Psoas muscle (tissue), 8 donors: Measurements from ENCODE around the gene COBLL1. TPM values are rescaled to one million over a fixed set of nuclear protein-coding genes. Genes with fewer than 3 reads are reported as not detected.

Experiments
- ATAC-seq, 4 donors: fragments of 200-7000 bp; cut with Tn5 transposase; one replicate each; pipeline ENCODE4 v1.9.1; 2020; ENCODE audit warnings: moderate library complexity in 3 of 4, mild to moderate bottlenecking in 2 of 4
- DNase-seq, 2 donors: peaks; one replicate each; pipeline ENCODE4 v3.0.0-alpha.2; 2020
- H3K27ac ChIP-seq: fragments of 200-600 bp; one replicate; pipeline ENCODE4 v1.8.0; 2022
- H3K27me3 ChIP-seq, 3 donors: fragments of 200-600 bp in 1 of 3; one replicate each; pipeline versions ENCODE4 v1.6.1 to v1.8.0; 2013 to 2022; ENCODE audit warnings: low read length in 2 of 3, mild to moderate bottlenecking in 2 of 3, moderate library complexity in 1 of 3; ENCODE audit not compliant: insufficient read depth in 3 of 3
- H3K36me3 ChIP-seq, 2 donors: fragments of 200-600 bp in 1 of 2; one replicate each; pipeline versions ENCODE4 v1.6.1 to v1.8.0; 2013 to 2022; ENCODE audit warnings: low read depth in 1 of 2, mild to moderate bottlenecking in 1 of 2, moderate library complexity in 1 of 2; ENCODE audit not compliant: insufficient read depth in 1 of 2
- H3K4me1 ChIP-seq: fragments of 200-600 bp; one replicate; pipeline ENCODE4 v1.8.0; 2022
- H3K4me3 ChIP-seq: fragments of 200-600 bp; one replicate; pipeline ENCODE4 v1.8.0; 2022; ENCODE audit warnings: mild to moderate bottlenecking
- H3K9me3 ChIP-seq: fragments of 200-600 bp; one replicate; pipeline ENCODE4 v1.8.0; 2022
- WGBS, 3 donors: extraction: QIAGEN DNeasy Blood & Tissue Kit; methylation state at CpG; one replicate each; pipeline versions ENCODE4 v1.1.6 to v1.1.7; 2013; 5-methylcytosine and 5-hydroxymethylcytosine counted together
- intact Hi-C, 2 donors: fragments of 100-400 bp; cut with DNase I; formaldehyde crosslinking; loops; one replicate each; pipeline versions ENCODE4 v1.11.0 to v1.14.2; 2022
- polyA plus RNA-seq, 3 donors: library from polyadenylated mRNA; stranded (reverse); fragments of 200-250 nt; gene quantifications; one replicate each; pipeline ENCODE4 v1.2.3, GENCODE V29; 2013
- total RNA-seq, 4 donors: library from RNA; stranded (reverse); fragmentation: NEBNext Ultra II Directional in 2 of 4; extraction: Animal tissue kit (Norgen Biotek cat#: 25700) in 2 of 4; gene quantifications; one replicate each; pipeline versions ENCODE4 v1.2.1 to v1.2.4, GENCODE V29; 2021 to 2023
- TF ChIP-seq, protein P1 (sequence below): fragments of 200-600 bp; IDR thresholded peaks from one replicate; pipeline ENCODE4 v1.8.0; 2022; ENCODE audit warnings: antibody characterized with exemption
- donor health status: healthy with polysubstance abuse.
- donor health status: DM: no; HTN: no; CAD: no; lungs with moderate emphysema.
- donor health status: Bipolar disorder and iron deficiency.
- donor health status: healthy.
- donor health status: DM: yes; HTN: yes; CAD: no.
- donor health status: DM: no; HTN: no; CAD: no.
- donor health status: DM: no; HTN: no; CAD: no.
- donor health status: DM: yes; HTN: yes; CAD: no.

COBLL1 gene
- total and polyA plus RNA-seq, 7 donors = 1.5 to 6.1 (median 3.4) TPM

- H3K4me1 ChIP-seq = no peaks in the 10 kb centered on the region
- H3K4me3 ChIP-seq = no peak overlapping the region
- H3K27me3 ChIP-seq = no peaks in the 10 kb centered on the region
- intact Hi-C loops = no loop called here
- 92 to 98% (median 94%) methylated on average over 2 of the region's 2 CpGs for WGBS, 3 donors
- DNase-seq (no peak), ATAC-seq (no peak)
- no peak overlapping the region for H3K27ac ChIP-seq
- TF ChIP-seq, protein P1, sequence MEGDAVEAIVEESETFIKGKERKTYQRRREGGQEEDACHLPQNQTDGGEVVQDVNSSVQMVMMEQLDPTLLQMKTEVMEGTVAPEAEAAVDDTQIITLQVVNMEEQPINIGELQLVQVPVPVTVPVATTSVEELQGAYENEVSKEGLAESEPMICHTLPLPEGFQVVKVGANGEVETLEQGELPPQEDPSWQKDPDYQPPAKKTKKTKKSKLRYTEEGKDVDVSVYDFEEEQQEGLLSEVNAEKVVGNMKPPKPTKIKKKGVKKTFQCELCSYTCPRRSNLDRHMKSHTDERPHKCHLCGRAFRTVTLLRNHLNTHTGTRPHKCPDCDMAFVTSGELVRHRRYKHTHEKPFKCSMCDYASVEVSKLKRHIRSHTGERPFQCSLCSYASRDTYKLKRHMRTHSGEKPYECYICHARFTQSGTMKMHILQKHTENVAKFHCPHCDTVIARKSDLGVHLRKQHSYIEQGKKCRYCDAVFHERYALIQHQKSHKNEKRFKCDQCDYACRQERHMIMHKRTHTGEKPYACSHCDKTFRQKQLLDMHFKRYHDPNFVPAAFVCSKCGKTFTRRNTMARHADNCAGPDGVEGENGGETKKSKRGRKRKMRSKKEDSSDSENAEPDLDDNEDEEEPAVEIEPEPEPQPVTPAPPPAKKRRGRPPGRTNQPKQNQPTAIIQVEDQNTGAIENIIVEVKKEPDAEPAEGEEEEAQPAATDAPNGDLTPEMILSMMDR = no peak
- peaks cover 0 to 18% of the 10 kb centered on the region in 2 donors for H3K36me3 ChIP-seq
- no peaks in the 10 kb centered on the region for H3K9me3 ChIP-seq
Measured at GRCh38 chr2:164690361-164690760, 151.3 kb downstream of the COBLL1 start.

- ATAC-seq (no peak), DNase-seq (no peak)
- Histone ChIP-seq H3K36me3 (peaks cover 0 to 14% of the 10 kb centered on the region in 2 donors), H3K4me1 (no peaks in the 10 kb centered on the region), H3K9me3 (no peaks in the 10 kb centered on the region), H3K27ac (no peak overlapping the region), H3K4me3 (no peak overlapping the region), H3K27me3 (no peaks in the 10 kb centered on the region)
- TF ChIP-seq, protein P1 = no peak
- intact Hi-C loops = no loop called here
- 89 to 96% (median 90%) methylated on average over 1 of the region's 1 CpG for WGBS, 3 donors
Measured at GRCh38 chr2:164688896-164689419, 152.7 kb downstream of the COBLL1 start.

GRCh38 chr2:164681009-164681408 is 160.6 kb downstream of the COBLL1 start:
- DNase-seq = no peak
- Histone ChIP-seq H3K4me3 (no peak overlapping the region), H3K4me1 (no peaks in the 10 kb centered on the region), H3K9me3 (peaks cover 3% of the 10 kb centered on the region), H3K27me3 (no peaks in the 10 kb centered on the region), H3K27ac (no peak overlapping the region), H3K36me3 (no peaks in the 10 kb centered on the region)
- WGBS, 3 donors = 86 to 90% (median 87%) methylated on average over 1 of the region's 1 CpG
- intact Hi-C loops = no loop called here
- TF ChIP-seq, protein P1 = no peak
- ATAC-seq = no peak

GRCh38 chr2:164678631-164679149 is 162.9 kb downstream of the COBLL1 start:
- DNase-seq (no peak), ATAC-seq (no peak)
- no peak overlapping the region for H3K4me3 ChIP-seq
- no peaks in the 10 kb centered on the region for H3K4me1 ChIP-seq
- 66 to 71% (median 69%) methylated on average over 4 of the region's 4 CpGs for WGBS, 3 donors
- no peaks in the 10 kb centered on the region for H3K27me3 ChIP-seq
- H3K36me3 ChIP-seq = no peaks in the 10 kb centered on the region
- no peak overlapping the region for H3K27ac ChIP-seq
- intact Hi-C loops = no loop called here
- H3K9me3 ChIP-seq = peaks cover 3% of the 10 kb centered on the region
- TF ChIP-seq, protein P1 = no peak

- Histone ChIP-seq H3K4me3 (no peak overlapping the region), H3K36me3 (no peaks in the 10 kb centered on the region), H3K9me3 (peaks cover 3% of the 10 kb centered on the region), H3K27me3 (no peaks in the 10 kb centered on the region), H3K27ac (no peak overlapping the region), H3K4me1 (no peaks in the 10 kb centered on the region)
- WGBS, 3 donors = 73 to 87% (median 82%) methylated on average over 1 of the region's 1 CpG
- TF ChIP-seq, protein P1 = no peak
- intact Hi-C loops = no loop called here
- DNase-seq (no peak), ATAC-seq (no peak)
Measured at GRCh38 chr2:164677733-164678132, 163.9 kb downstream of the COBLL1 start.
